Measurements from ENCODE around the gene COL8A2.
A peak's percentile ranks its signal among the peaks of the same experiment; 100 is the strongest.

The COL8A2 gene

GRCh38 chr1:36157973-36158826 is 33.2 kb upstream of the COL8A2 start:
- DNase-seq (ENCODE audit: low read depth in 2 of 2): no peak

GRCh38 chr1:36157115-36157903 is 32.3 kb upstream of the COL8A2 start:
- DNase-seq (ENCODE audit: low read depth in 2 of 2): no peak

- DNase-seq (ENCODE audit: low read depth in 2 of 2): no peak
Measured at GRCh38 chr1:36156329-36157114, 31.5 kb upstream of the COL8A2 start.

GRCh38 chr1:36155408-36156328 is 30.6 kb upstream of the COL8A2 start, which contains the start of gene MAP7D1:
Gene MAP7D1, plus strand, starts transcription at chr1:36156160. Its CDS starts 258 bp downstream, at chr1:36156418.
- DNase-seq (ENCODE audit: low read depth in 2 of 2): peak; percentile 73 to 74

- DNase-seq (ENCODE audit: low read depth in 2 of 2): no peak
Measured at GRCh38 chr1:36154765-36155407, 29.9 kb upstream of the COL8A2 start.

GRCh38 chr1:36154335-36154734 is 29.3 kb upstream of the COL8A2 start:
- DNase-seq (ENCODE audit: low read depth in 2 of 2): no peak

- no peak for DNase-seq (ENCODE audit: low read depth in 2 of 2)
Measured at GRCh38 chr1:36153476-36153875, 28.5 kb upstream of the COL8A2 start.

GRCh38 chr1:36151845-36152203 is 26.8 kb upstream of the COL8A2 start:
- no peak for DNase-seq (ENCODE audit: low read depth in 2 of 2)

GRCh38 chr1:36151134-36151844 is 26.3 kb upstream of the COL8A2 start:
- no peak for DNase-seq (ENCODE audit: low read depth in 2 of 2)

- peak; percentile 78 for DNase-seq (ENCODE audit: low read depth in 2 of 2)
Measured at GRCh38 chr1:36150296-36151133, 25.5 kb upstream of the COL8A2 start.

- DNase-seq (ENCODE audit: low read depth in 2 of 2): no peak
Measured at GRCh38 chr1:36149973-36150295, 24.9 kb upstream of the COL8A2 start.

GRCh38 chr1:36149237-36149972 is 24.4 kb upstream of the COL8A2 start, which contains the start of gene TRAPPC3:
Gene TRAPPC3, minus strand, starts transcription at chr1:36149486. Its CDS starts 108 bp downstream, at chr1:36149378.
- DNase-seq (ENCODE audit: low read depth in 2 of 2): peak; percentile 99

GRCh38 chr1:36148821-36149236 is 23.8 kb upstream of the COL8A2 start:
- no peak for DNase-seq (ENCODE audit: low read depth in 2 of 2)

GRCh38 chr1:36144413-36144812 is 19.4 kb upstream of the COL8A2 start:
- no peak for DNase-seq (ENCODE audit: low read depth in 2 of 2)

GRCh38 chr1:36143424-36143823 is 18.4 kb upstream of the COL8A2 start:
- DNase-seq (ENCODE audit: low read depth in 2 of 2): no peak

GRCh38 chr1:36142121-36142520 is 17.1 kb upstream of the COL8A2 start:
- no peak for DNase-seq (ENCODE audit: low read depth in 2 of 2)

GRCh38 chr1:36139521-36139920 is 14.5 kb upstream of the COL8A2 start:
- DNase-seq (ENCODE audit: low read depth in 2 of 2): no peak

GRCh38 chr1:36137776-36138175 is 12.8 kb upstream of the COL8A2 start:
- DNase-seq (ENCODE audit: low read depth in 2 of 2): no peak

All from fibroblast of skin of left quadriceps (primary cell).